Endodermal cell (in vitro differentiated cells): ENCODE data around the gene SH3PXD2B. TPM values are rescaled to one million over a fixed set of nuclear protein-coding genes. Genes with fewer than 3 reads are reported as not detected.

Experiments
- DNase-seq: peaks from one replicate; pipeline ENCODE4 v3.0.0-alpha.2; 2017
- H3K27ac ChIP-seq: 2 replicates; pipeline ENCODE4 v1.5.1; 2013; ENCODE audit warnings: mild to moderate bottlenecking, low read depth, low read length, moderate library complexity
- H3K27me3 ChIP-seq: 2 replicates; pipeline ENCODE4 v1.6.1; 2013; ENCODE audit warnings: mild to moderate bottlenecking, low read length, moderate library complexity; ENCODE audit not compliant: insufficient read depth, control insufficient read depth, poor library complexity, severe bottlenecking
- H3K36me3 ChIP-seq: 2 replicates; pipeline ENCODE4 v1.7.0; 2013; ENCODE audit warnings: mild to moderate bottlenecking, low read length, moderate library complexity; ENCODE audit not compliant: control insufficient read depth, insufficient read depth
- H3K4me1 ChIP-seq: one replicate; pipeline ENCODE4 v1.7.0; 2013; ENCODE audit warnings: low read length; ENCODE audit not compliant: control insufficient read depth, insufficient read depth
- H3K4me3 ChIP-seq: 2 replicates; pipeline ENCODE4 v1.5.1; 2013; ENCODE audit warnings: mild to moderate bottlenecking, low read length, moderate library complexity
- H3K9ac ChIP-seq: 2 replicates; pipeline ENCODE4 v1.6.1; 2013; ENCODE audit warnings: mild to moderate bottlenecking, low read length, moderate library complexity; ENCODE audit not compliant: poor library complexity, severe bottlenecking; ENCODE audit errors: extremely low read depth
- H3K9me3 ChIP-seq: 2 replicates; pipeline ENCODE4 v1.6.1; 2013; ENCODE audit warnings: mild to moderate bottlenecking, low read length, moderate library complexity; ENCODE audit not compliant: control insufficient read depth
- H3K27ac Mint-ChIP-seq: 2 replicates; pipeline ENCODE4 v1.8.0; 2020; ENCODE audit warnings: mixed read lengths
- H3K27me3 Mint-ChIP-seq: 2 replicates; pipeline ENCODE4 v1.8.0; 2021; ENCODE audit warnings: mild to moderate bottlenecking, mixed read lengths; ENCODE audit not compliant: insufficient read depth
- H3K36me3 Mint-ChIP-seq: 2 replicates; pipeline ENCODE4 v1.8.0; 2020; ENCODE audit warnings: low read depth, mixed read lengths
- H3K4me1 Mint-ChIP-seq: 2 replicates; pipeline ENCODE4 v1.8.0; 2020; ENCODE audit warnings: mixed read lengths
- H3K4me3 Mint-ChIP-seq: 2 replicates; pipeline ENCODE4 v1.8.0; 2020; ENCODE audit warnings: mild to moderate bottlenecking, moderate library complexity, mixed read lengths
- H3K9me3 Mint-ChIP-seq: 2 replicates; pipeline ENCODE4 v1.8.0; 2020; ENCODE audit warnings: mild to moderate bottlenecking, mixed read lengths
- WGBS, 2 experiments: methylation state at CpG; one replicate each; pipeline versions ENCODE4 v1.1.5 to v1.1.7; 2013; ENCODE audit warnings: missing lambda C conversion rate in 2 of 2, mixed read lengths in 1 of 2; ENCODE audit not compliant: insufficient coverage in 1 of 2, insufficient read length in 1 of 2; 5-methylcytosine and 5-hydroxymethylcytosine counted together
- total RNA-seq, 2 donors: library from RNA; stranded (reverse); fragmentation: NEBNext Ultra II Directional in 1 of 2; extraction: Animal tissue kit (Norgen Biotek cat#: 25700) in 1 of 2; gene quantifications; 2 replicates in 1 of 2; 3 replicates in 1 of 2; pipeline ENCODE4 v1.2.1, GENCODE V29; 2021
- TF ChIP-seq, protein P1 (sequence below): fragments of 200-600 bp; sonication (generic); conservative IDR thresholded peaks from 2 replicates; pipeline ENCODE4 v1.5.0; 2021; ENCODE audit warnings: antibody characterized with exemption, mild to moderate bottlenecking

Gene SH3PXD2B
- total RNA-seq, 2 donors from 2014 or later: 62.2 to 74.9 TPM

- Mint-ChIP-seq H3K27me3 (no peaks in the 10 kb centered on the region), H3K4me3 (no peak overlapping the region), H3K36me3 (peaks cover 5% of the 10 kb centered on the region), H3K9me3 (no peaks in the 10 kb centered on the region), H3K4me1 (peaks cover 15% of the 10 kb centered on the region), H3K27ac (no peak overlapping the region)
- TF ChIP-seq, protein P1, sequence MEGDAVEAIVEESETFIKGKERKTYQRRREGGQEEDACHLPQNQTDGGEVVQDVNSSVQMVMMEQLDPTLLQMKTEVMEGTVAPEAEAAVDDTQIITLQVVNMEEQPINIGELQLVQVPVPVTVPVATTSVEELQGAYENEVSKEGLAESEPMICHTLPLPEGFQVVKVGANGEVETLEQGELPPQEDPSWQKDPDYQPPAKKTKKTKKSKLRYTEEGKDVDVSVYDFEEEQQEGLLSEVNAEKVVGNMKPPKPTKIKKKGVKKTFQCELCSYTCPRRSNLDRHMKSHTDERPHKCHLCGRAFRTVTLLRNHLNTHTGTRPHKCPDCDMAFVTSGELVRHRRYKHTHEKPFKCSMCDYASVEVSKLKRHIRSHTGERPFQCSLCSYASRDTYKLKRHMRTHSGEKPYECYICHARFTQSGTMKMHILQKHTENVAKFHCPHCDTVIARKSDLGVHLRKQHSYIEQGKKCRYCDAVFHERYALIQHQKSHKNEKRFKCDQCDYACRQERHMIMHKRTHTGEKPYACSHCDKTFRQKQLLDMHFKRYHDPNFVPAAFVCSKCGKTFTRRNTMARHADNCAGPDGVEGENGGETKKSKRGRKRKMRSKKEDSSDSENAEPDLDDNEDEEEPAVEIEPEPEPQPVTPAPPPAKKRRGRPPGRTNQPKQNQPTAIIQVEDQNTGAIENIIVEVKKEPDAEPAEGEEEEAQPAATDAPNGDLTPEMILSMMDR: no peak
- no peaks in the 10 kb centered on the region for H3K4me1 ChIP-seq
- peaks cover 30% of the 10 kb centered on the region for H3K36me3 ChIP-seq
- no peaks in the 10 kb centered on the region for H3K9me3 ChIP-seq
- H3K27ac ChIP-seq: no peak overlapping the region
- H3K4me3 ChIP-seq: no peak overlapping the region
- WGBS, 2 experiments: 93 to 100% methylated on average over 2 to 6 of the region's 6 CpGs
- H3K27me3 ChIP-seq: no peaks in the 10 kb centered on the region
- DNase-seq: no peak
- H3K9ac ChIP-seq: no peak overlapping the region
Measured at GRCh38 chr5:172450453-172450852, 3.9 kb downstream of the SH3PXD2B start.

DNA sequence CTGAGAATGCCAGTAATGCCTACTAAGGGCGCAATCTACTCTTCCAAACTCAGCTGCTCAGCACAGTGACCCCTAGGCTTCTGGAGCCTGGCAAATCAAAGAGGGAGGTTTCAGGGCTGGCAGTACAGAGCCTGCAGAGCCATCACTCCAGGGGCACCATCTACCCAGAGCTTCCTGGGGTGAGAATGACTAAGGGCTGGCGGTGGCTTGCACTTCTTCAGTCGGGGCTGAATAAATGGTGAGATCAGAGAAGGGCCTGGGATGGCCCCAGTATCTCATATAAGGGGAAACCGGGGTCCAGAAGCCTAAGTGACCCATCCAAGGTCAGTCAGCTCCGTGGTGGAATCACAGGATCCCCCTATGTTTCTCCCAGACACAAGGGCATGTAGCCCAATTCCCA lies 5.3 kb downstream of the SH3PXD2B start:
- TF ChIP-seq, protein P1: no peak
- no peak overlapping the region for H3K4me3 Mint-ChIP-seq
- Histone ChIP-seq H3K9me3 (no peaks in the 10 kb centered on the region), H3K27me3 (no peaks in the 10 kb centered on the region), H3K9ac (no peak overlapping the region), H3K4me3 (no peak overlapping the region), H3K4me1 (no peaks in the 10 kb centered on the region), H3K36me3 (peaks cover 35% of the 10 kb centered on the region), H3K27ac (no peak overlapping the region)
- DNase-seq: no peak
- H3K36me3 Mint-ChIP-seq: peaks cover 5% of the 10 kb centered on the region
- H3K27me3 Mint-ChIP-seq: no peaks in the 10 kb centered on the region
- WGBS, 2 experiments: 85 to 91% methylated on average over 3 to 5 of the region's 5 CpGs
- peaks cover 24% of the 10 kb centered on the region for H3K4me1 Mint-ChIP-seq
- no peak overlapping the region for H3K27ac Mint-ChIP-seq
- H3K9me3 Mint-ChIP-seq: no peaks in the 10 kb centered on the region

- no peaks in the 10 kb centered on the region for H3K27me3 Mint-ChIP-seq
- no peak for DNase-seq
- H3K36me3 Mint-ChIP-seq: peaks cover 5% of the 10 kb centered on the region
- WGBS, 2 experiments: 93 to 95% methylated on average over 6 to 8 of the region's 8 CpGs
- H3K4me1 ChIP-seq: no peaks in the 10 kb centered on the region
- H3K27ac Mint-ChIP-seq: no peak overlapping the region
- H3K27me3 ChIP-seq: no peaks in the 10 kb centered on the region
- no peaks in the 10 kb centered on the region for H3K9me3 Mint-ChIP-seq
- H3K9me3 ChIP-seq: no peaks in the 10 kb centered on the region
- H3K36me3 ChIP-seq: peaks cover 35% of the 10 kb centered on the region
- no peak overlapping the region for H3K9ac ChIP-seq
- no peak overlapping the region for H3K4me3 Mint-ChIP-seq
- peaks cover 25% of the 10 kb centered on the region for H3K4me1 Mint-ChIP-seq
- H3K4me3 ChIP-seq: no peak overlapping the region
- TF ChIP-seq, protein P1: peak; percentile 12
- no peak overlapping the region for H3K27ac ChIP-seq
Measured at GRCh38 chr5:172447646-172448365, 6.5 kb downstream of the SH3PXD2B start.
